GM18868 (cell line): ENCODE results near the gene CASP4.

Source experiments
- ATAC-seq: cut with Tn5 transposase; IDR thresholded peaks from one replicate; pipeline ENCODE4 v1.9.1; 2021; ENCODE audit warnings: mild to moderate bottlenecking, moderate library complexity; ENCODE audit not compliant: unreplicated experiment

CASP4 gene

GRCh38 chr11:104895634-104896033 lies 72.7 kb downstream of the CASP4 start:
- no peak for ATAC-seq

- no peak for ATAC-seq
Measured at GRCh38 chr11:104893876-104894275, 74.5 kb downstream of the CASP4 start.
